HG03039 (cell line): Measurements from ENCODE around the gene RTP3.

Experiments used
- ATAC-seq: cut with Tn5 transposase; IDR thresholded peaks from one replicate; pipeline ENCODE4 v1.9.1; 2021; ENCODE audit warnings: mild to moderate bottlenecking, moderate library complexity; ENCODE audit not compliant: unreplicated experiment

Gene RTP3

GRCh38 chr3:46468753-46469600 lies 28.8 kb upstream of the RTP3 start:
- no peak for ATAC-seq

DNA sequence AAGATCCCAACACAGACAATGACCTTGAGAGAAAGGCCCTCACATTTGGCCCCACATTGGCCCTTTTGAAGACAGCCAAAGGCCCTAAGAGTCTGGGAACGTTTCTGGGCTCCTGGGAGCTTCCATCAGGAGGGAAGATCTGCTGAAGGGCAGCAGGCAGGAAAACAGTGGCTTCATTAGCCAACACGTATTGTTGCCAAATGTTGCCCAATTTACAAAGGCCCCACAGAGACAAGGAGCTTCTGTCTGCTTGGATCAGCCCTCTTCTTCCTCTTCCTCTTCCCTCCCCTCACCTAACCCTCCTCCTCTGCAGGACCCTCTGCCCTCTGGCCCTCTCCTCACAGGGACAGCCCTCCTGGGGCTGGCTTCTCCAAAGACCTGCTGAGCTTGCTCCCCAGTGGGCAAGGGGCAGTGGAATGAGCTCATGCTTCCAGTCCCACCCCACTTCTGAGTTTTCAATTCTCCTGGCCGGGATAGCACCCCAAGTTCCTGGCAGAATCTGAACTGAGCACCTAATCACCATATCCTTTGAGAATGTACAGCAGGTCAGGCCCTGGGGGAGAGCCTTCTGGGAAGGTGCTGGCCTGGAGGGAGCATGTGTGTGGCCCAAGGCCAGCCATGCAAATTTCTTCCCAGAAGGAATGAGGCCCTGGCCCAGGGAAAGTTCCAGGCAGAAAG lies 28.0 kb upstream of the RTP3 start:
- no peak for ATAC-seq

DNA sequence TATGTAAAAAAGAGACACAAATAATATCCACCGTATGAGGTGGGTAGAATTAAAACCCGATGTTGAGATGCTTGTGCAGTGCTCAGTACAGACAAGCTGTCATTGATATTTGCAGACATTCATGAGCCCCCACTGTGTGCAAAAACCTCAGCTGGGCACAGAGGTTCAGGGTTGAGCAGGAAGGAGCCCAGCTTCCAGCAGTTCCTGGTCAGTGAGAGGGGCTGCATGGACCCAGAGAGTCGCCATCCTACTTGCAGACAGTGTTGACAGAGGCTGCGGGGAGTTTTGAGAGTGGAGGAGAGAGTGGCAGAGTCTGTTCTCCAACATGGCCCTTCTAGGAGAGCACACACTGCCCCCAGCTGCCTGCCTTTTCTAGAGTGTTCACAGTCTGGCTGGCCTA lies 26.9 kb upstream of the RTP3 start:
- no peak for ATAC-seq

DNA sequence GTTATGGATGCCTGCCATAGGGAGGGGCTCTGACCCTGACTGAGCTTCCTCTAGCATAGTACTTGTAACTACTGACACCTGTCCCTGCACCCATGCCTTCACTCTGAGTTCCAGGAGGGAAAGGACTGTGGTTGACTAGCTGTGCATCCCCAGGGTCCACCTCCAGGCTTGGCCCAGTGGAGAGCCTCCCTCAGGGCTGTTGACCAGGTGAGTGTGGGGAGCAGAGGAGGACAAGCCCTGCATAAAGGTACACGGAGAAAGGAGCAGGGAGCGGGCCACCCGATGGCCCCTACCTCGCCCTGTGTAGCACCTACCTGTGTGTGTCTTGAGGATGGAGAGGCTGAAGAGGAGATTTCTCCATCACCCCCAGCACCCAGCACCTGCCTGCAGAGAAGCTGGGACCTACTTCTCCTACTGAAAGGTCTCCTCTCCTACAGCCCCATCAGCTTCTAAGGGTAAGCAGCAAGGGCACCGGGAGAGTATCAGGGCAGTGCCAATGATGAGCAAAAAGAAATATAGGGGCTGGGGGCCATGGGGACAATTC lies 26.3 kb upstream of the RTP3 start:
- ATAC-seq = no peak

GRCh38 chr3:46472736-46473135 lies 25.0 kb upstream of the RTP3 start:
- no peak for ATAC-seq

GRCh38 chr3:46477145-46477544 lies 20.6 kb upstream of the RTP3 start:
- no peak for ATAC-seq

- no peak for ATAC-seq
Observed at GRCh38 chr3:46477756-46478155, 20.0 kb upstream of the RTP3 start.

GRCh38 chr3:46478341-46478740 lies 19.4 kb upstream of the RTP3 start:
- ATAC-seq = no peak

- ATAC-seq = no peak
Observed at GRCh38 chr3:46479021-46479420, 18.8 kb upstream of the RTP3 start.

DNA sequence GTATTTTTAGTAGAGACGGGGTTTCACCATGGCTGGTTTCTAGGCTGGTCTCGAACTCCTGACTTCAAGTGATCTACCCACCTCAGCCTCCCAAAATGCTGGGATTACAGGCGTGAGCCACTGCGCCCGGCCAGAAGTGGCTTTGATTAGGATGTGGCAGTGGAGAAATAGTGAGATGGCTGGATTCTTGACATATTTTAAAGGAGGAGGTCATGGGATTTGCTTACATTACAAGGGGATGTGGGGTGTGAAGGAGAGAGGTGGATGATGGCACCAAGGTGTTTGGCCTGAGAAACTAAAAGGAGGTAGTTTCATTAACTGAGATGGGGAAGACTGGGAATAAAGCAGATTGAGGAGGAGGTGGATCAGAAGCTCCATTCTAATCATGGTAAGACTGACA lies 18.1 kb upstream of the RTP3 start:
- no peak for ATAC-seq

- ATAC-seq = no peak
Observed at GRCh38 chr3:46480491-46481195, 17.1 kb upstream of the RTP3 start.

GRCh38 chr3:46481636-46482035 lies 16.1 kb upstream of the RTP3 start:
- ATAC-seq = no peak

GRCh38 chr3:46482632-46483350 lies 15.0 kb upstream of the RTP3 start:
- ATAC-seq = no peak

DNA sequence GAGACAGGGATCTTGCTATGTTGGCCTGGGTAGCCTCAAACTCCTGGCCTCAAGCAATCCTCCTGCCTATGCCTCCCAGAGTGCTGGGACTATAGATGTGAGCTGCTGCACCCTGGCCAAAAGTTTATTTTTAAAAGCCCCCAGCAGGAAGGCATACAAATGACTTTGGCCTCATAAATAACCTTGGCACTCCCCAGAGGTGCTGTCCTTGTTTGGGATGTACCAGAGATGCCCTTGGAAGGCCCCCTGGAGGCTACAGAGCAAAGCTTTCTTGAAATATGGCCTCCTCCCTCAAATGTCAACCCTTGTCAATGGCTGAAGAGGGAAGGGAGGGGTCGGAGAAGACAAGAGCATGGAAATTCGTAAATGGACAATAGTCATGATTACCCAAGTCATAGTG lies 14.0 kb upstream of the RTP3 start:
- no peak for ATAC-seq

DNA sequence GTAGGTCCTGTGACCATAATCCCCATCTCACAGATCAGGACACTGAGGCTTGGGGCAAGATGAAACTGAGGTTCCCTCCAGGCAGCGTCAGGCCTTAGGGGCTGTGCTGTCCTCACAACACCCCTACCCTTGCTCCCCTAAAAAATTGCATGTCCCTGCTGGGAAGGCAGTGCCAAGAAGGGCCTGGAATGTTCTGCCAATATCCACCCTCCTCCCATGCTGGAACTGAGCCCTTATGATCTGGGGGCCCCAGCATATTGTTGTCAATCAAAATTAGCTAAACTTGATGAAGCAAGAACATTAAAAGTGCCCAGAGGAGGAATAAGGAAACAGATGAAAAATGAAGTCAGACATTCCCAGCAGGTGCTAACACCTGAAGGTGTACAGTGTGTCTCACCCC lies 13.4 kb upstream of the RTP3 start:
- ATAC-seq = no peak

DNA sequence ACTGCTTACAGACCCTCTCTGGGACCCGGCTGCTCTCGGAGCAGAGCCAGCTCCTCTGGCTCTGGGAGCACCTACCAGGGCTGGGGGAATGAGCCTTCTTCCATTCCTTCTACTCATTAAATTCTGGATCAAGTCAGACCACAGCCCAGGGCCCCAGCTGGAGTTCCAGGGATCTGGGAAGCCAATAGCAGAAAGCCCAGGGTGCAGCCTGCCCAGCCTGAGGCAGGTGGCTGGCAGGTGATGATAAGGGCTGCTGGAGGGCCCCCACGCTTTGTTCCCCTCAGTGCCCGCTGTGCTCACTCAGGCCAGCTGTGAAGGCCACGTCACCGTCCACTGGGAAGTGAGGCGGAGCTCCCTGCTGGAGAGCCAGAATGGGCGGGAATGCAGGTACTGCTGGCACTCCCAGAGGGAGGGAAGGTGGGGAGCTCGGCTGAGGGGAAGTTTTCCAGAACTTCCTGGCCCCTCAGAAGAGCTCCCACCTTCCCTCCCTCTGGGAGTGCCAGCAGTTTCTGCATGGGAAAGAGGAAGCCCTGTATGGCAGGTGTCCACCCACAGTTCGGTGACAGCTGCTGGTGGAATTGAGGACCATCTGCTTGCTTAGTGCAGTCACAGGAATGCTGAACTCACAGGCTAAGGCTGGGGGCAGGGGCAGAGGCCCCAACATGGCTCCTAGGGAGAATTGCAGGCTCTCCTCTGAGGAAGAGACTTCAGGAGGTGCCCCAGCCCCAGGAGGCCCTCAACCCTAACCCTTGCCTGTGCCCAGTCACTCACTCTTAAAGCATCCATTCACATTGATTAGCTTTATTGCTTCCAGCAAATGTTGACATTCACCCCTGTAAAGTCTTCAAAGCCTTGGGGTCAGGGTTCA lies 12.6 kb upstream of the RTP3 start:
- ATAC-seq = no peak

- ATAC-seq = no peak
Observed at GRCh38 chr3:46485779-46486175, 12.0 kb upstream of the RTP3 start.

- peak; percentile 80 for ATAC-seq
Observed at GRCh38 chr3:46488735-46489361, 8.9 kb upstream of the RTP3 start.

DNA sequence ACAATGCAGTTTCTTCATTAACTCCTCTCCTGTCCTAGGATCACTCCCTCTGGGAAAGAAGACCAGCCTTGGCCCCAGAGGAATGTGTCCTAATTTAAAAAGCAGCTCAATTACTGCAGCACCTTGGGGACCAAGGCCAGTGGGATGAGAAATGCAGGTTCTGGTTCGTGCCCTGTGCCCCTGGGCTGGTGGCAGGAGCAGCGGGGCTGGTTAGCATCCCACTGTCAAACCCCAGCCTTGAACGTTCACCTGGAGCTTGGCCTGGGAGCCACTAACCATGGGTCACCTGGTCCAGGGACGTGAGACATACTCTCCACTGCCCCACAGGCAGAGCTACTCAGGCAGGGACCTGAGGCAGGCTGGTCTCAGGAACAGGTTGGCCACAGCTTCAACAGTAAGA lies 8.4 kb upstream of the RTP3 start:
- no peak for ATAC-seq

DNA sequence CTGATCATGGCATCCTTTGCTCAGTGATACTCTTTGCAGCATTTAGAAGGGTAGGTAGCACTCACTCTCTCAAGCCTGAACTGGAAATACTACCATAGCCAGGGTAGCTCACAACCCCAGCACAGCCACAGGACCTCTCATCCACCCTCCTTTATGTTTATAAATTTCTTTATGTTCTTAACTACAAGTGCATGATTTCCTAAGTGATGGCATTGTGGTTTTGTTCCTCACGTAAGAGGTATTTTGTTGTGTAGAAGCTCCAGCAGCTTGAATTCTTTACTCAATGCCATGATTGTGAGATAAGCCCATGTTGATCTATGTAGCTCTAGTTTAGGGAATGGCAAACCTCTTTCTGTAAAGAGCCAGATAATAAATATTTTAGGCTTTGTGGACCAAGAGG lies 7.9 kb upstream of the RTP3 start:
- no peak for ATAC-seq
